Activated naive CD4-positive, alpha-beta T cell treated with anti-CD3 and anti-CD28 coated beads, Interleukin-2, amount 50 U/mL, for 24 hours (primary cell): ENCODE measurements around the gene RPS24.

Source experiments
- H3K27ac Mint-ChIP-seq: one replicate; pipeline ENCODE4 v1.8.0; 2021; ENCODE audit warnings: mild to moderate bottlenecking, mixed read lengths
- H3K27me3 Mint-ChIP-seq: one replicate; pipeline ENCODE4 v1.8.0; 2021; ENCODE audit warnings: mixed read lengths
- H3K36me3 Mint-ChIP-seq: one replicate; pipeline ENCODE4 v1.8.0; 2021; ENCODE audit warnings: mixed read lengths
- H3K4me1 Mint-ChIP-seq: one replicate; pipeline ENCODE4 v1.8.0; 2021; ENCODE audit warnings: mixed read lengths
- H3K4me3 Mint-ChIP-seq: one replicate; pipeline ENCODE4 v1.8.0; 2021; ENCODE audit warnings: mild to moderate bottlenecking, mixed read lengths
- H3K9me3 Mint-ChIP-seq: one replicate; pipeline ENCODE4 v1.8.0; 2021; ENCODE audit warnings: mixed read lengths

The RPS24 gene

GRCh38 chr10:78082636-78083035 is 49.0 kb downstream of the RPS24 start:
- Mint-ChIP-seq H3K27ac (no peak overlapping the region), H3K9me3 (no peaks in the 10 kb centered on the region), H3K4me1 (no peaks in the 10 kb centered on the region), H3K27me3 (peaks cover 3% of the 10 kb centered on the region), H3K4me3 (no peak overlapping the region), H3K36me3 (no peaks in the 10 kb centered on the region)
